OCI-LY7 (cell line): ENCODE data around the gene RAB27A. TPM values are rescaled to one million over a fixed set of nuclear protein-coding genes. Genes with fewer than 3 reads are reported as not detected.

Experiments used
- BruUV-seq: library from RNA; stranded (reverse); fragments of 400-500 nt; replicated peaks from 2 replicates; lab custom pipeline; 2021; lab: Mats Ljungman, UMichigan
- CTCF ChIA-PET: fragments of 300-600 bp; sonication (Branson Sonifier 250); formaldehyde crosslinking; loops from one replicate; lab custom pipeline; 2022; ENCODE audit warnings: antibody characterized with exemption; ENCODE audit not compliant: unreplicated experiment; lab: Charles Lee
- POLR2A ChIA-PET: fragments of 300-600 bp; sonication (Branson Sonifier 250); formaldehyde crosslinking; loops from one replicate; lab custom pipeline; 2022; ENCODE audit warnings: antibody characterized with exemption; lab: Charles Lee
- DNase-seq: peaks from one replicate; pipeline ENCODE4 v3.0.0-alpha.2; 2015; ENCODE audit warnings: low spot score
- H2AFZ ChIP-seq: fragments of 200-600 bp; sonication (generic), shearing (Covaris generic); 2 replicates; pipeline ENCODE4 v1.6.1; 2014; ENCODE audit warnings: mild to moderate bottlenecking, antibody characterized with exemption, low read length, moderate library complexity
- H3K27ac ChIP-seq: fragments of 200-600 bp; sonication (generic); 2 replicates; pipeline ENCODE4 v1.5.1; 2014; ENCODE audit warnings: mixed run types, low read depth, mild to moderate bottlenecking, moderate library complexity, low read length, inconsistent platforms; ENCODE audit not compliant: poor library complexity, severe bottlenecking
- H3K36me3 ChIP-seq: fragments of 200-600 bp; sonication (generic); 2 replicates; pipeline ENCODE4 v1.6.1; 2014; ENCODE audit warnings: mild to moderate bottlenecking, antibody characterized with exemption, low read length, moderate library complexity, mixed read lengths; ENCODE audit not compliant: insufficient read depth
- H3K4me1 ChIP-seq: fragments of 200-600 bp; sonication (generic); 2 replicates; pipeline ENCODE4 v1.5.1; 2014; ENCODE audit warnings: mild to moderate bottlenecking, low read length; ENCODE audit not compliant: insufficient read depth, poor library complexity, severe bottlenecking
- H3K4me2 ChIP-seq: fragments of 200-600 bp; sonication (generic); 2 replicates; pipeline ENCODE4 v1.6.1; 2014; ENCODE audit warnings: mild to moderate bottlenecking, low read length
- H3K4me3 ChIP-seq: fragments of 200-600 bp; sonication (generic); 2 replicates; pipeline ENCODE4 v1.5.1; 2014; ENCODE audit warnings: mild to moderate bottlenecking, low read depth, low read length; ENCODE audit not compliant: poor library complexity, severe bottlenecking
- H3K79me2 ChIP-seq: fragments of 200-600 bp; sonication (generic); 2 replicates; pipeline ENCODE4 v1.6.1; 2016; ENCODE audit warnings: low read depth, mild to moderate bottlenecking, low read length, moderate library complexity, mixed read lengths; ENCODE audit not compliant: insufficient read depth
- H3K9me2 ChIP-seq: fragments of 200-600 bp; sonication (generic); 2 replicates; pipeline ENCODE4 v1.6.1; 2016; ENCODE audit warnings: mild to moderate bottlenecking, low read length, mixed read lengths; ENCODE audit not compliant: insufficient read depth
- H3K9me3 ChIP-seq: fragments of 200-600 bp; sonication (generic); 2 replicates; pipeline ENCODE4 v1.6.1; 2014; ENCODE audit warnings: mild to moderate bottlenecking, mixed run types, low read length, mixed read lengths
- H4K20me1 ChIP-seq: fragments of 200-600 bp; sonication (generic); 2 replicates; pipeline ENCODE4 v1.6.1; 2014; ENCODE audit warnings: mild to moderate bottlenecking, antibody characterized with exemption, low read length, moderate library complexity, mixed read lengths; ENCODE audit not compliant: insufficient read depth
- CTCF ChIP-seq: fragments of 200-600 bp; sonication (generic); conservative IDR thresholded peaks from 2 replicates; pipeline ENCODE4 v1.5.1; 2014; ENCODE audit warnings: mild to moderate bottlenecking, antibody characterized with exemption, low read length, moderate library complexity, mixed read lengths
- EZH2phosphoT487 ChIP-seq: fragments of 200-600 bp; sonication (generic); IDR thresholded peaks from 2 replicates; pipeline ENCODE4 v1.6.1; 2018; ENCODE audit warnings: low read depth, borderline replicate concordance, mild to moderate bottlenecking, mixed run types, antibody characterized with exemption, low read length, moderate library complexity, mixed read lengths
- intact Hi-C: fragments of 100-400 bp; cut with micrococcal nuclease; formaldehyde crosslinking; loops from one replicate; pipeline ENCODE4 v1.10.0; 2022; ENCODE audit not compliant: unreplicated experiment
- total RNA-seq, 2 experiments: library from RNA; depleted of rRNA in 1 of 2; stranded (reverse); fragments of >200 nt in 1 of 2; shearing (Covaris generic) in 1 of 2; gene quantifications; 2 replicates each; pipeline ENCODE4 v1.2.3, GENCODE V29; 2014 to 2022

The RAB27A gene
- total RNA-seq, 2 experiments from 2014 or later, result 4.5 to 22.4 TPM

GRCh38 chr15:55218056-55218455 lies 71.6 kb downstream of the RAB27A start:
- Histone ChIP-seq H2AFZ (peak overlapping the region; percentile 54; the same call in 1 of the 2 replicates), H3K4me2 (no peak overlapping the region), H3K4me3 (no peak overlapping the region), H3K79me2 (no peaks in the 10 kb centered on the region), H3K27ac (no peak overlapping the region), H4K20me1 (no peaks in the 10 kb centered on the region), H3K9me3 (no peaks in the 10 kb centered on the region), H3K36me3 (no peaks in the 10 kb centered on the region), H3K4me1 (peaks cover 31% of the 10 kb centered on the region), H3K9me2 (no peaks in the 10 kb centered on the region)
- no TSS peak for BruUV-seq
- no peak for DNase-seq
- TF ChIP-seq CTCF (no peak), EZH2phosphoT487 (no peak)
- intact Hi-C loops, result no loop called here
- ChIA-PET CTCF (interaction anchor here (1.0 to 1.9 kb wide), 2 partner anchors 218 to 222 kb away, joined by 5 to 6 read pairs; no protein-coding TSS in a partner anchor), POLR2A (interaction anchor here (0.7 to 1.8 kb wide), 4 partner anchors 73 to 636 kb away, joined by 3 to 6 read pairs (median 4); no protein-coding TSS in a partner anchor)

GRCh38 chr15:55204464-55204863 lies 85.1 kb downstream of the RAB27A start:
- DNase-seq, result no peak
- TF ChIP-seq EZH2phosphoT487 (no peak), CTCF (no peak)
- Histone ChIP-seq H3K27ac (no peak overlapping the region), H3K9me2 (no peaks in the 10 kb centered on the region), H3K79me2 (no peaks in the 10 kb centered on the region), H3K4me3 (no peak overlapping the region), H2AFZ (no peak overlapping the region), H3K4me1 (no peaks in the 10 kb centered on the region), H4K20me1 (no peaks in the 10 kb centered on the region), H3K36me3 (no peaks in the 10 kb centered on the region; the same call in 1 of the 2 replicates), H3K9me3 (peaks cover 6% of the 10 kb centered on the region; the same call in 1 of the 2 replicates), H3K4me2 (no peak overlapping the region)
- ChIA-PET POLR2A (interaction anchor here (0.5 to 0.6 kb wide), 3 partner anchors 13 to 312 kb away, joined by 3 to 6 read pairs (median 4); no protein-coding TSS in a partner anchor), CTCF (no interaction called here)
- no TSS peak for BruUV-seq
- intact Hi-C loops, result no loop called here

- BruUV-seq, result no TSS peak
- H3K4me3 ChIP-seq, result no peak overlapping the region
- no peaks in the 10 kb centered on the region; the same call in 1 of the 2 replicates for H3K36me3 ChIP-seq
- DNase-seq, result no peak
- no peak for TF ChIP-seq EZH2phosphoT487
- no peak for TF ChIP-seq CTCF
- H3K9me3 ChIP-seq, result peaks cover 21% of the 10 kb centered on the region; the same call in 1 of the 2 replicates
- H3K4me2 ChIP-seq, result no peak overlapping the region
- ChIA-PET POLR2A (no interaction called here), CTCF (no interaction called here)
- H3K4me1 ChIP-seq, result peaks cover 8% of the 10 kb centered on the region
- intact Hi-C loops, result no loop called here
- no peaks in the 10 kb centered on the region for H4K20me1 ChIP-seq
- H2AFZ ChIP-seq, result no peak overlapping the region
- H3K27ac ChIP-seq, result no peak overlapping the region
- H3K9me2 ChIP-seq, result no peaks in the 10 kb centered on the region
- no peaks in the 10 kb centered on the region; the same call in 1 of the 2 replicates for H3K79me2 ChIP-seq
Observed at GRCh38 chr15:55202206-55202605, 87.4 kb downstream of the RAB27A start.
